ENCODE data around the gene DOCK2. TPM values are rescaled to one million over a fixed set of nuclear protein-coding genes. Genes with fewer than 3 reads are reported as not detected.

DOCK2 gene
- total RNA-seq, 1 experiment from 2014 or later, result 0.26 TPM

DNA sequence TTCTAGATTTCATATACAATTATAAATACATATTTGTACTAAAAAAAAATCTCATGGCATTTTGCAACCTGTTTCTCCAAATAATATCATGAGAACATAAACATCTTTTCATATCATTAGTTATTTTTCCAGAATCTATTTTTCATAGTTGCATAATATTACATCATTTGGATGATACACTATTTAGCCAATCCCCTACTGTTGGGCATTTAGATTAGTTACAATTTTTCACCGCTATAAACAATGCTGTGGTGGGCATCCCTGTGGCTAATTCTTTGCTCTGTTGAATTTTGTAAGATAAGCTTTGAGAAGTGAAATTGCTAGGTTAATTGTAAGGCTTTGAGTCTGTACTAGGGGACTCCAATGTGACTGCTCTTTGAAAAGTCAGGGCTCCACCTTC, 466.4 kb downstream of the DOCK2 start:
- H3K9me3 ChIP-seq (ENCODE audit: low read length), result no peaks in the 10 kb centered on the region
- ChIA-PET POLR2A (ENCODE audit: unreplicated experiment) (no interaction called here), CTCF (no interaction called here)
- no TSS peak for BruUV-seq (replicated peaks)
- no peak overlapping the region for H3K4me2 ChIP-seq (ENCODE audit: low read length)
- DNase-seq (no peak), ATAC-seq (no peak)
- no peak overlapping the region for H2AFZ ChIP-seq (ENCODE audit: low read length)
- H3K4me1 ChIP-seq (ENCODE audit: insufficient read depth, low read length), result no peaks in the 10 kb centered on the region
- no peak overlapping the region for H3K4me3 ChIP-seq (ENCODE audit: low read length)
- intact Hi-C loops (cut with micrococcal nuclease), result loop anchor here (5.0 kb wide), 1 partner anchor 319 kb away; no protein-coding TSS in a partner anchor
- no peaks in the 10 kb centered on the region for H3K27me3 ChIP-seq (ENCODE audit: low read length)
- TF ChIP-seq EZH2phosphoT487 (IDR thresholded peaks at IDR 0.05; ENCODE audit: borderline replicate concordance, low read length) (no peak), EZH2 (IDR thresholded peaks at IDR 0.05; ENCODE audit: low read length, unreplicated experiment) (no peak)
- TF ChIP-seq, protein P1, sequence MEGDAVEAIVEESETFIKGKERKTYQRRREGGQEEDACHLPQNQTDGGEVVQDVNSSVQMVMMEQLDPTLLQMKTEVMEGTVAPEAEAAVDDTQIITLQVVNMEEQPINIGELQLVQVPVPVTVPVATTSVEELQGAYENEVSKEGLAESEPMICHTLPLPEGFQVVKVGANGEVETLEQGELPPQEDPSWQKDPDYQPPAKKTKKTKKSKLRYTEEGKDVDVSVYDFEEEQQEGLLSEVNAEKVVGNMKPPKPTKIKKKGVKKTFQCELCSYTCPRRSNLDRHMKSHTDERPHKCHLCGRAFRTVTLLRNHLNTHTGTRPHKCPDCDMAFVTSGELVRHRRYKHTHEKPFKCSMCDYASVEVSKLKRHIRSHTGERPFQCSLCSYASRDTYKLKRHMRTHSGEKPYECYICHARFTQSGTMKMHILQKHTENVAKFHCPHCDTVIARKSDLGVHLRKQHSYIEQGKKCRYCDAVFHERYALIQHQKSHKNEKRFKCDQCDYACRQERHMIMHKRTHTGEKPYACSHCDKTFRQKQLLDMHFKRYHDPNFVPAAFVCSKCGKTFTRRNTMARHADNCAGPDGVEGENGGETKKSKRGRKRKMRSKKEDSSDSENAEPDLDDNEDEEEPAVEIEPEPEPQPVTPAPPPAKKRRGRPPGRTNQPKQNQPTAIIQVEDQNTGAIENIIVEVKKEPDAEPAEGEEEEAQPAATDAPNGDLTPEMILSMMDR (conservative IDR thresholded peaks at IDR 0.05; ENCODE audit: low read depth, low read length), result no peak
- no peaks in the 10 kb centered on the region for H3K79me2 ChIP-seq (ENCODE audit: low read length)
- no peaks in the 10 kb centered on the region for H4K20me1 ChIP-seq (ENCODE audit: low read length)
- H3K9ac ChIP-seq (ENCODE audit: low read length), result no peak overlapping the region
- H3K27ac ChIP-seq (ENCODE audit: low read length), result no peak overlapping the region
- no peaks in the 10 kb centered on the region for H3K9me2 ChIP-seq (replicated peaks; ENCODE audit: low read length)
- no peaks in the 10 kb centered on the region for H3K36me3 ChIP-seq (ENCODE audit: low read depth, low read length)
- no peaks in the 10 kb centered on the region for H3F3A ChIP-seq (ENCODE audit: low read length, unreplicated experiment)

DNA sequence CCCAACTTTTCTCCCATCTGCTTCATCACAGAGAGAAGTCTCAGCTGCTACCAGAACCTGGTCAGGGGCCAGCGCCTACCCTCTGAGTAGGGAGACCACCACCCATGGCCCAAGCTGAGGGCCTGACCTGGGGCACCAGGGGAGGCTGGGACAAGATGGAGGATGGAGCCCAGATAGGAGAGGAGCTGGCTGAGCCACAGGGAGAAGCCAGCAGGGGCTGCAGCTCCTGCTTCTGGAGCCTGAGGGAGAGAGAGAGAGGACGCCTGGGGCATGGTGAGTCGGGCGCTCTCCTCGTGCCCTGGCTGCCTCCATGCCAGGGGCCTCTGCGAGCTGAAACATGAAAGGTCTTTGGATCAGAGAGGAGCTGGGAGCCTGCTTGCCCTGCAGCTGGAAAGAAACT, 467.2 kb downstream of the DOCK2 start:
- POLR2A ChIA-PET (ENCODE audit: unreplicated experiment), result no interaction called here
- intact Hi-C loops (cut with micrococcal nuclease), result loop anchor here (5.0 kb wide), 1 partner anchor 318 kb away; no protein-coding TSS in a partner anchor
- Histone ChIP-seq H3K4me1 (ENCODE audit: insufficient read depth, low read length) (no peaks in the 10 kb centered on the region), H3K9ac (ENCODE audit: low read length) (no peak overlapping the region), H3K9me3 (ENCODE audit: low read length) (no peaks in the 10 kb centered on the region), H3K27me3 (ENCODE audit: low read length) (no peaks in the 10 kb centered on the region), H3K79me2 (ENCODE audit: low read length) (no peaks in the 10 kb centered on the region), H2AFZ (ENCODE audit: low read length) (no peak overlapping the region), H3K4me3 (ENCODE audit: low read length) (no peak overlapping the region), H3K9me2 (replicated peaks; ENCODE audit: low read length) (no peaks in the 10 kb centered on the region), H4K20me1 (ENCODE audit: low read length) (no peaks in the 10 kb centered on the region), H3K27ac (ENCODE audit: low read length) (no peak overlapping the region), H3K4me2 (ENCODE audit: low read length) (no peak overlapping the region), H3F3A (ENCODE audit: low read length, unreplicated experiment) (no peaks in the 10 kb centered on the region), H3K36me3 (ENCODE audit: low read depth, low read length) (no peaks in the 10 kb centered on the region)
- TF ChIP-seq, protein P1 (conservative IDR thresholded peaks at IDR 0.05; ENCODE audit: low read depth, low read length), result no peak
- TF ChIP-seq EZH2 (IDR thresholded peaks at IDR 0.05; ENCODE audit: low read length, unreplicated experiment) (no peak), EZH2phosphoT487 (IDR thresholded peaks at IDR 0.05; ENCODE audit: borderline replicate concordance, low read length) (no peak)
- BruUV-seq (replicated peaks), result no TSS peak
- DNase-seq (no peak), ATAC-seq (no peak)
- CTCF ChIA-PET, result interaction anchor here (0.9 kb wide), 1 partner anchor 112 kb away, joined by 5 read pairs; no protein-coding TSS in a partner anchor

DNA sequence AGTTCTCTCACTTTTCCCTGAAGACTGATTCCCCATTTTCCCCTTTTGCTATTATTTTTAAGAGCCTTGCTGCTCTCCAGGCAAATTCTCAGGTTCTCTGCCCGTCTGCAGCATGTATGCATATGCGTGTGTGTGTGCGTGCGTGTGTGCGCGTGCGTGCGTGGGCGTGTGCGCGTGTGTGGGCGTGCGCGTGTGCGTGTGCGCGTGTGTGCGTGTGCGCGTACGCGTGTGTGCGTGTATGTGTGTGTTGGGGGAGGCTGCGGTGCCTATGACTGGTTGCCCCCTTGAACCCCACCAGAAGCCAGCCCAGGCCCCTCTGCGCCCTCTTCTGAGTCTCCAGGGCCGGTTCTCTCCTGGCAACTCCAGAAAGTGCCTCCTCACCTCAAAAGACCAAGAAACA, 467.6 kb downstream of the DOCK2 start:
- Histone ChIP-seq H3K27ac (ENCODE audit: low read length) (no peak overlapping the region), H3K9ac (ENCODE audit: low read length) (no peak overlapping the region), H3K4me3 (ENCODE audit: low read length) (no peak overlapping the region), H3K9me2 (replicated peaks; ENCODE audit: low read length) (no peaks in the 10 kb centered on the region), H3K4me2 (ENCODE audit: low read length) (no peak overlapping the region), H3K79me2 (ENCODE audit: low read length) (no peaks in the 10 kb centered on the region), H3K4me1 (ENCODE audit: insufficient read depth, low read length) (no peaks in the 10 kb centered on the region), H3K36me3 (ENCODE audit: low read depth, low read length) (no peaks in the 10 kb centered on the region), H3F3A (ENCODE audit: low read length, unreplicated experiment) (no peaks in the 10 kb centered on the region), H4K20me1 (ENCODE audit: low read length) (no peaks in the 10 kb centered on the region), H3K27me3 (ENCODE audit: low read length) (no peaks in the 10 kb centered on the region), H2AFZ (ENCODE audit: low read length) (no peak overlapping the region), H3K9me3 (ENCODE audit: low read length) (no peaks in the 10 kb centered on the region)
- DNase-seq, result no peak
- POLR2A ChIA-PET (ENCODE audit: unreplicated experiment), result no interaction called here
- CTCF ChIA-PET, result interaction anchor here (0.9 kb wide), 1 partner anchor 112 kb away, joined by 5 read pairs; no protein-coding TSS in a partner anchor
- intact Hi-C loops (cut with micrococcal nuclease), result loop anchor here (5.0 kb wide), 1 partner anchor 318 kb away; no protein-coding TSS in a partner anchor
- TF ChIP-seq EZH2 (IDR thresholded peaks at IDR 0.05; ENCODE audit: low read length, unreplicated experiment) (no peak), EZH2phosphoT487 (IDR thresholded peaks at IDR 0.05; ENCODE audit: borderline replicate concordance, low read length) (no peak)
- TF ChIP-seq, protein P1 (conservative IDR thresholded peaks at IDR 0.05; ENCODE audit: low read depth, low read length), result no peak
- ATAC-seq, result no peak
- BruUV-seq (replicated peaks), result no TSS peak

Data from PC-3 (cell line).